GM10266 (cell line): ENCODE data around the gene SEC22C.

ENCODE experiments used
- DNase-seq: peaks from one replicate; pipeline ENCODE4 v3.0.0; 2012; ENCODE audit errors: extremely low spot score
- TF ChIP-seq, protein P1 (sequence below): IDR thresholded peaks from 2 replicates; pipeline ENCODE4 v1.5.1; 2012; ENCODE audit warnings: mild to moderate bottlenecking, low read depth; ENCODE audit not compliant: control insufficient read depth, insufficient read depth; ENCODE audit errors: missing control alignments

Gene SEC22C

DNA sequence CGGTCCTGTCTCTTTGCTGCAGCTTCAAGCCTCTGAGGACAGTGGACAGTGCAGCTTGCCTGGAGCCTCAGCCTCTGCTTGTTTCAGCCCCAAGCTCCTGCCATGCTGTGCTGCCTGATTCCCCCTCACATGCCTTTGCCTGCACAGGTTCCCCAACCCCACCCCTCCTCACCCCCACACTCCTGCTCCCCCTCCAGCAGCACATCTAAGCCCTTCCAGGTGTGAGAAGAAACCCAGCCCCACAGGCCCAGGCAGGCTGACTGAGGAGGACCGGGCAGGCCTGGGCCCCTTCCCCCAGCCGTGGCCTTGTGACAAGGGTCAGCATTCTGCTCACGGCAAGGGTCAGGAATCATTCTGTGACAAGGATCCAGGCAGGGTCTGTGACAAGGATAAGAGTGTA, 56.6 kb downstream of the SEC22C start:
- DNase-seq = no peak
- TF ChIP-seq, protein P1, sequence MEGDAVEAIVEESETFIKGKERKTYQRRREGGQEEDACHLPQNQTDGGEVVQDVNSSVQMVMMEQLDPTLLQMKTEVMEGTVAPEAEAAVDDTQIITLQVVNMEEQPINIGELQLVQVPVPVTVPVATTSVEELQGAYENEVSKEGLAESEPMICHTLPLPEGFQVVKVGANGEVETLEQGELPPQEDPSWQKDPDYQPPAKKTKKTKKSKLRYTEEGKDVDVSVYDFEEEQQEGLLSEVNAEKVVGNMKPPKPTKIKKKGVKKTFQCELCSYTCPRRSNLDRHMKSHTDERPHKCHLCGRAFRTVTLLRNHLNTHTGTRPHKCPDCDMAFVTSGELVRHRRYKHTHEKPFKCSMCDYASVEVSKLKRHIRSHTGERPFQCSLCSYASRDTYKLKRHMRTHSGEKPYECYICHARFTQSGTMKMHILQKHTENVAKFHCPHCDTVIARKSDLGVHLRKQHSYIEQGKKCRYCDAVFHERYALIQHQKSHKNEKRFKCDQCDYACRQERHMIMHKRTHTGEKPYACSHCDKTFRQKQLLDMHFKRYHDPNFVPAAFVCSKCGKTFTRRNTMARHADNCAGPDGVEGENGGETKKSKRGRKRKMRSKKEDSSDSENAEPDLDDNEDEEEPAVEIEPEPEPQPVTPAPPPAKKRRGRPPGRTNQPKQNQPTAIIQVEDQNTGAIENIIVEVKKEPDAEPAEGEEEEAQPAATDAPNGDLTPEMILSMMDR = no peak

DNA sequence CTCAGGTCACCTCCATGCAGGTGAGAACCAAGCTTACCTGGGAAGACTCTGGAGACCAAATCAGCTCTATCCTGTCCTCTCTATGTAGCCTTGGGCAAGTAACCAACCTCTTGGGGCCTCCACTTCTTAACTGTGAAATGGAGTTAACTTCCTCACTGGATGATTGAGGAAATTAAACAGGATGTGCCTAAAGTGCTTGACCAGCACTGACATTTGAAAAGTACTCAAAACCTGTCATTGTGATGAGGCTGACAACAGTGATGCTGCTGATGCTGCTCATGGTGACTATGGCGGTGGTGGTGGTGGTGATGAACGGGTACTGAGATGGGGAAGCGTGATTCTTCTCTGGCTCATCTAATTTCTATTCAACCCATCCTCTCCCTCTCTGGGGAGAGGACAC, 57.0 kb downstream of the SEC22C start:
- TF ChIP-seq, protein P1 = no peak
- no peak for DNase-seq

DNA sequence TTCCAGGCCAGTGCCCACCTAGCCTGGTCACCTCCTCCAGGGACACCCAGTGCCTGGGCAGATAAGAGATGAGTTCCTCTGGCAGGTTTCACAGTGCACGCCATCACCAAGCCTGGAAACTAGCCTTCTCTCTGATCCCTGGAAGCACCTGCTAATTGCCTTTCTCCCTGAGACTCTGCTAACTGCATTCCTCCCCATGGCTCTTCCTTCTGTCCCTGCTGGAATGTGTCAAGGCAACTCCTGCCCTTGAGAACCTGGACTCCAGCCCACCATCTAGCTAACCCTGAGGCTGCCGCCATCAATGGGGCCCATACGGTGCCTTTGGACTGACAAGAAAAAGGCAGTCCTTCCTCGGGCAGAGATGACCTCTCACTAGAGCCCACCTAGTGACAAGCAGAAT, 60.9 kb downstream of the SEC22C start:
- TF ChIP-seq, protein P1 = no peak

DNA sequence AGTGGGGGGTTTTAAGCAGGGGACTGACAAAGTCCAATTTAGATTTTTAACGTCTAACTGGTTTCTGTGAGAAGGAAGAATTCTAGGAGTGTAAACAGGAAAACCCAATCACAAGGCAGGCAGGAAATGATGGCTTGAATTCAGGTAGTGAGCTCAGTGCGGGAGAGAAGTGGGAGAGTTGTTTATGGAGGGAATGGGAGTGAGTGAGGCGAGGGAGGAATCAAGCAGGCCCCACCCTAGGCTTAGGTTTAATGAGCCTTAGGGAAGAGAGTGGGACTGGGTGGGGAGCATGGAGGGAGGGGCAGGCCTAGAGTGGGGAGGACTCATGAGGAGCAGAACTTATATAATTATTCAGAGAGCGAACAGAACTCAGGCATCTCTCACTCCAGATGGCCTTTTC, 61.4 kb downstream of the SEC22C start:
- no peak for DNase-seq
- TF ChIP-seq, protein P1 = no peak

More for the DNA sequence above, 60.9 kb downstream of the SEC22C start:
- DNase-seq = no peak

DNA sequence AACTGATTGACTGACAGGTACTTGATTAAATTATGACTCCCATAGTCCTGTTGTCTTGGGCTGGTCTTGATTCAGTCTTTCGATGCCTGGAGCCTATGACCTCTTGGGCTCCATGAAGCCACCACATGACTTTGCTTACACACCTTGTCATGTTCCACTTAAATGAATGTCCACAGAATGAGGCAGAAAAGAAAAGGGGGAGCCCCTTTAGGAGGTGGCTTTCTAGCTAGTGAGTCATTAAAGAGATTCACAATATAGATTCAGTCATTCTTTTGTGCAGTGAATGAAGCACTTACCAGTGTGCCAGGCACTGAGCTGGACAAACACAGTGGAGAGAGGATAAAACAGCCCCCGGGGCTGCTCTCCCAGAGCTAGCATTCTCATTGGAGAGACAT, 62.2 kb downstream of the SEC22C start:
- DNase-seq = no peak
- TF ChIP-seq, protein P1 = no peak

DNA sequence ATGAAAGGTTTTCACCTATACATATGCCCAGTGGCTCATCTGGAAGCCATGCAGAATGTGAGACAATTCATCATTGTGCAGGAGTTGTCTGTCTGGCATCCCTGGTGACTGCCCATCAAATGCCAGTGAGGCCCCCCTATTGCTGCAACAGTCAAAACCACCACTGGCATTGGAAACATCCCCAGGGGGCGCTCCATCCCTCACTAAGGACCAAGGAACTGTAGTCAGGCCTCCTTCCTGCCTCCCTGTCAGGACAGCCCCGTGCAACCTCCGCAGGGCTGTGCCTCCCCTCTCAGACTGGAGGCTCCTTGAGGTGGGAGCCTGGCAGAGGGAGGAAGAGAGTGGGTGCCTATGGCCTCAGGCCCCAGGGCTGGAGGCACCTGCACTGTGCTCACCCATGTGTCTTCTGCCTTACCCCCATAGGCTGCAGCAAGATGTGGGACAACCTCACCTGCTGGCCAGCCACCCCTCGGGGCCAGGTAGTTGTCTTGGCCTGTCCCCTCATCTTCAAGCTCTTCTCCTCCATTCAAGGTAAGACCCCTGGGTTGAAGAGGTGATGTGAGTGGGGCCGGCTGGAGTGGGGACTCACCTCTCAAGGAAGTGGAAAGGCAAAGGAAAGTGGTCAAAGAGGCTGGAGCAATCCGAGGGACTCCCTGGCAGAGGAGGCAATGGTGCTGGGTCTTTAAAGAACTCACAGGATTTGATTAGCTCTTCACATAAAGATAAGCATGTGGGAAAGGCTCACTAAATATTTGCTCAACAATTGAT, 62.8 kb downstream of the SEC22C start:
- TF ChIP-seq, protein P1 = peak; percentile 6
- no peak for DNase-seq

DNA sequence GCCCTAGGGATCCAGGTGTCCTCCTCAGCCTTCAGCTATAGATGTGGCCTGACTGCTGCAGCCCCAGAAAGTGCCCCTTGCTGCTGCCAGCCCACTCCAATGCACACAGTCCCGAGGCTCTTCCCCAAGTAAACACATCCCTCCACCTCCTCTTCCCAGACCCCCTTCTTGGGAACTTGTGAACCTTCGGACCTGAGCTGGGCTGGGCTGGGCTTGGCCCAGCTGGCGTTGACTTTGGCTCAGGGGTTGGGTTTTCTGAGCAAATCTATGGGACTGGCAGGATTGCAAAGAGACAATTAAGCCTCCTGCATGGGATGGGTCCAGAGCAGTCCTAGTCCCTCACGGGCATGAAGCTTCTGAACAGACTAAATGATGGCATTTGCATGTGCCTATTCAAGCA, 64.7 kb downstream of the SEC22C start:
- TF ChIP-seq, protein P1 = no peak
- no peak for DNase-seq
